Measurements from ENCODE around the gene CPM.

DNA sequence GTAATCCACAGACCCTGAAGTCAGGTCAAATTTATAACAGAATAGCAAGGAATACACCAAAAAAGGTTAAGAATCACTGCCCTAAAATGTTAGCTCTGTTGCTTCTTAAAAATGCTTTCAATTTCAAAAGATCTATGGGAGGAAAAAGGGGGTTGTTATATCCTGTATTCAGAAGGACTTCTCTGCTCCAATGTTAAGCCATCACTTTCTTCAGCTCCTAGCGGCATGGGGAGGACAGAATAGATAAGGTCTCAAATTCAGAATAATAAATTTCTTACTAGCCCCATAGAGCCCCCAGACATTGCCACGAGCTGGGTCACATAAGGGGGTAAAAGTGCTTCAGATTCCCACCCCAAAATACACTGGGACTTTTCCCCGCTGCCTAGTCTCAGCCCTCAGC lies 49.8 kb downstream of the CPM start:
- TF ChIP-seq, protein P1, sequence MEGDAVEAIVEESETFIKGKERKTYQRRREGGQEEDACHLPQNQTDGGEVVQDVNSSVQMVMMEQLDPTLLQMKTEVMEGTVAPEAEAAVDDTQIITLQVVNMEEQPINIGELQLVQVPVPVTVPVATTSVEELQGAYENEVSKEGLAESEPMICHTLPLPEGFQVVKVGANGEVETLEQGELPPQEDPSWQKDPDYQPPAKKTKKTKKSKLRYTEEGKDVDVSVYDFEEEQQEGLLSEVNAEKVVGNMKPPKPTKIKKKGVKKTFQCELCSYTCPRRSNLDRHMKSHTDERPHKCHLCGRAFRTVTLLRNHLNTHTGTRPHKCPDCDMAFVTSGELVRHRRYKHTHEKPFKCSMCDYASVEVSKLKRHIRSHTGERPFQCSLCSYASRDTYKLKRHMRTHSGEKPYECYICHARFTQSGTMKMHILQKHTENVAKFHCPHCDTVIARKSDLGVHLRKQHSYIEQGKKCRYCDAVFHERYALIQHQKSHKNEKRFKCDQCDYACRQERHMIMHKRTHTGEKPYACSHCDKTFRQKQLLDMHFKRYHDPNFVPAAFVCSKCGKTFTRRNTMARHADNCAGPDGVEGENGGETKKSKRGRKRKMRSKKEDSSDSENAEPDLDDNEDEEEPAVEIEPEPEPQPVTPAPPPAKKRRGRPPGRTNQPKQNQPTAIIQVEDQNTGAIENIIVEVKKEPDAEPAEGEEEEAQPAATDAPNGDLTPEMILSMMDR (IDR thresholded peaks at IDR 0.05) = no peak
- no peak for TF ChIP-seq POLR2A (IDR thresholded peaks at IDR 0.05)
